Measurements from ENCODE around the gene USP2.

USP2 gene

DNA sequence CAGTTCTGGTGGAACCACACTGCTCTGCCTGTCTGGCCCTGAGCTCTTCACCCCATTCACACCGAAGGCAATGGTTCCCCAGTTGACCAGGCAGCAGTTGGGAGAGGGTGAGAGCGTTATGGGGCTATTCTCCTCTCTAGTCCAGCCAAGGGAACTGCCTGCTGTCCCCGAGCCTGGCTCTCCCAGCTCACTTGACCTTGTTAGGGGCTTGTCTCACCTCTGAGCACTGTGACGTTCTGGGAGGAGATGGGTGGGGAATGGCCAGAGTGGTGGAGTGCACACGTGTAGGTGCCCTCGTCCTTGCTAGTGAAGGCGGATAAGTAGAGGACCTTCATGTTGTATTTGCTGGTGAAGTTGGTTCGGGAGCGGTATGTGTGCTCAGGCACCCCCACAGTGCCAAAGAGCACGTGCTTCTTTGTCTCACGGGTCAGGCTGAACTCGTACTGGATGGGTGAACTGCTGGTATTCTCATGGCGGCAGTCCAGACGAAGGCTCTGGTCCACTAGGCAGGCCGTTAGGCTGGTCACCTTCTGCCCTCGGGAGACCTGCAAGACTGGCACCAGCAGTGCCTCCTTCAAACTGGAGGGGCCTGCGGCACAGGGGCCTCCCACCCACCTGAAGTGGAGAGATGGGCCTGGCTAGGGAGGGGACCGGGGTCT lies 38.5 kb upstream of the USP2 start:
- CTCF ChIA-PET = interaction anchor here (0.7 to 11.6 kb wide), 4 partner anchors 44 to 82 kb away, joined by 3 to 103 read pairs (median 3); no protein-coding TSS in a partner anchor
- peak overlapping the region; percentile 91; the same call in 1 of the 2 replicates for H3K4me3 ChIP-seq (ENCODE audit: low read depth, low read length)
- no peak for DNase-seq (ENCODE audit: low read depth, low spot score)
- POLR2A ChIA-PET = no interaction called here
- TF ChIP-seq, protein P1, sequence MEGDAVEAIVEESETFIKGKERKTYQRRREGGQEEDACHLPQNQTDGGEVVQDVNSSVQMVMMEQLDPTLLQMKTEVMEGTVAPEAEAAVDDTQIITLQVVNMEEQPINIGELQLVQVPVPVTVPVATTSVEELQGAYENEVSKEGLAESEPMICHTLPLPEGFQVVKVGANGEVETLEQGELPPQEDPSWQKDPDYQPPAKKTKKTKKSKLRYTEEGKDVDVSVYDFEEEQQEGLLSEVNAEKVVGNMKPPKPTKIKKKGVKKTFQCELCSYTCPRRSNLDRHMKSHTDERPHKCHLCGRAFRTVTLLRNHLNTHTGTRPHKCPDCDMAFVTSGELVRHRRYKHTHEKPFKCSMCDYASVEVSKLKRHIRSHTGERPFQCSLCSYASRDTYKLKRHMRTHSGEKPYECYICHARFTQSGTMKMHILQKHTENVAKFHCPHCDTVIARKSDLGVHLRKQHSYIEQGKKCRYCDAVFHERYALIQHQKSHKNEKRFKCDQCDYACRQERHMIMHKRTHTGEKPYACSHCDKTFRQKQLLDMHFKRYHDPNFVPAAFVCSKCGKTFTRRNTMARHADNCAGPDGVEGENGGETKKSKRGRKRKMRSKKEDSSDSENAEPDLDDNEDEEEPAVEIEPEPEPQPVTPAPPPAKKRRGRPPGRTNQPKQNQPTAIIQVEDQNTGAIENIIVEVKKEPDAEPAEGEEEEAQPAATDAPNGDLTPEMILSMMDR (IDR thresholded peaks at IDR 0.05; ENCODE audit: insufficient read depth, low read length, missing control alignments) = no peak

DNA sequence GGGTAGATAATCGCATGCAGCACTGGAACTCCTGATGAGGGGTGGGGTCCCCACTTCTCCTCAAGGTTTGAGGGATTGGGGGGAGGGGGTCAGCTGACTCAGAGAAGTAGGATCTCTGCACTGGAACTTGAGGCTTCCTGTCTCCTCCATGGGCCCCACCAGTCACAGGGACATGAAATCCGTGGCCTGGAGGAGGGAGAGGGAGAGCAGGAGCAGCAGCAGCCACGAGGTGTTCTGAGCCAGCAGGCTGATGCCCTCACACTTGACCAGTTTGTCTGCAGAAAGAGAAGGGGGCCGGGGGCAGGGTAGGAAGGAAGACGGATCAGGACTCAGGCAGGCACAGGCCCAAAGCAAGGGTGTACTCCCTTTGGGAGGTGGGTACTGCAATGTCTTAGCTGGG lies 37.8 kb upstream of the USP2 start:
- CTCF ChIA-PET = interaction anchor here (1.0 to 11.6 kb wide), 3 partner anchors 57 to 81 kb away, joined by 3 to 103 read pairs (median 3); no protein-coding TSS in a partner anchor
- no peak for DNase-seq (ENCODE audit: low read depth, low spot score)
- TF ChIP-seq, protein P1 (IDR thresholded peaks at IDR 0.05; ENCODE audit: insufficient read depth, low read length, missing control alignments) = no peak
- POLR2A ChIA-PET = no interaction called here
- no peak overlapping the region for H3K4me3 ChIP-seq (ENCODE audit: low read depth, low read length)

DNA sequence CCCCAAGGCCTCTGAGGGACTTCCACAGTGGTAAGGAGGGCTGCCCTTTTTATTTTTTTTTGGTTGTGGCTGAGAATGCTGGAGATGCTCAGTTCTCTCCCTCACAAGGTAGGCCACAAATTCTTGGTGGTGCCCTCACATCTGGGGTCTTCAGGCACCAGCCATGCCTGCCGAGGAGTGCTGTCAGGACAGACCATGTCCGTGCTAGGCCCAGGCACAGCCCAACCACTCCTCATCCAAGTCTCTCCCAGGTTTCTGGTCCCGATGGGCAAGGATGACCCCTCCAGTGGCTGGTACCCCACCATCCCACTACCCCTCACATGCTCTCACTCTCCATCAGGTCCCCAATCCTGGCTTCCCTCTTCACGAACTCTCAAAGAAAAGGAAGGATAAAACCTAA lies 37.3 kb upstream of the USP2 start:
- TF ChIP-seq, protein P1 (IDR thresholded peaks at IDR 0.05; ENCODE audit: insufficient read depth, low read length, missing control alignments) = no peak
- no peak for DNase-seq (ENCODE audit: low read depth, low spot score)
- no peak overlapping the region for H3K4me3 ChIP-seq (ENCODE audit: low read depth, low read length)
- POLR2A ChIA-PET = interaction anchor here (1.1 to 2.5 kb wide), 3 partner anchors 10 to 56 kb away, joined by 3 to 20 read pairs (median 18); no protein-coding TSS in a partner anchor
- CTCF ChIA-PET = interaction anchor here (1.0 to 11.6 kb wide), 6 partner anchors 35 to 95 kb away, joined by 3 to 103 read pairs (median 7); no protein-coding TSS in a partner anchor

DNA sequence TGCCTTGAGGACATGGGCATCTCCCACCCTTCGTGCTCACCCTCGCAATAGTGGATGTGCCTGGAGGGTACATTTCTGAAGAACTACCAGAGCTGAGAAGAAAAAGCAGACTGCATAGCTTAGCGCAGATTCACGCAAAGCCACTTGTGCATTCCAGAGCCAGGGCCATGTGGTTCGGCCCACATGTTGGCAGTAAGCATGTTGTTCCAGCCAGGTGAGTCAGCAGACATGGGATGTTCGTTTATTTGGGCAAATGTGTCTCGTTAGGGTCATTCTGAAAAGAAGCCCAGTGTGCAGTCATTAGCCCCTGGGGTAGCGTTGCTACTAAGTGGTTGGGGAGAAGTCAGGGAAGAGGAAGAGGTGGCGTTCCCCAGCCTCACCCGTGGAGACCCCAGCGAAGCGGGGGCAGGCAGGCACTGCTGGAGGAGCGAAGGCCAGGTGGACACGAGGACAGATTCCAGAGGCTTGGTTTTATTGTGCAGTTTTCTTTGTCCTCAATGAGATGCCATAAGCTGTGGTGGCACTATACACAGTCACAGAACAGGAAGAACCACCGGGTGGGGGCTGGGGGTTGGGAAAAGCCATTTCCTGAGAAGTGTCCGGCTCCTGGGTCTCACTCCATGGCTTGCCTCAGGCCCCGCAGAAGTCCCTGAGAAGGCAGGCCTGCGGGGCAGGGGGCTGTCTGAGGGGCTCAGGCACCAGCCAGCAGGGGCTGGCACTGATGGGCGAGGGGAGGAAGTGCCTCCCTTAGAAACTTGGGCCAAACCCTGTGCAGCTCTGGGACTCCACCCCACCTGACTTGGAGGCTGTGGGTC lies 36.4 kb upstream of the USP2 start:
- ChIA-PET POLR2A (interaction anchor here (1.0 to 2.5 kb wide), 8 partner anchors 9 to 111 kb away, joined by 3 to 20 read pairs (median 6); no protein-coding TSS in a partner anchor), CTCF (interaction anchor here (1.0 to 11.6 kb wide), 11 partner anchors 34 to 95 kb away, joined by 3 to 103 read pairs (median 6); partner anchors contain the start of gene USP2)
- peak; percentile 89 for DNase-seq (ENCODE audit: low read depth, low spot score)
- TF ChIP-seq, protein P1 (IDR thresholded peaks at IDR 0.05; ENCODE audit: insufficient read depth, low read length, missing control alignments) = no peak
- no peak overlapping the region for H3K4me3 ChIP-seq (ENCODE audit: low read depth, low read length)

DNA sequence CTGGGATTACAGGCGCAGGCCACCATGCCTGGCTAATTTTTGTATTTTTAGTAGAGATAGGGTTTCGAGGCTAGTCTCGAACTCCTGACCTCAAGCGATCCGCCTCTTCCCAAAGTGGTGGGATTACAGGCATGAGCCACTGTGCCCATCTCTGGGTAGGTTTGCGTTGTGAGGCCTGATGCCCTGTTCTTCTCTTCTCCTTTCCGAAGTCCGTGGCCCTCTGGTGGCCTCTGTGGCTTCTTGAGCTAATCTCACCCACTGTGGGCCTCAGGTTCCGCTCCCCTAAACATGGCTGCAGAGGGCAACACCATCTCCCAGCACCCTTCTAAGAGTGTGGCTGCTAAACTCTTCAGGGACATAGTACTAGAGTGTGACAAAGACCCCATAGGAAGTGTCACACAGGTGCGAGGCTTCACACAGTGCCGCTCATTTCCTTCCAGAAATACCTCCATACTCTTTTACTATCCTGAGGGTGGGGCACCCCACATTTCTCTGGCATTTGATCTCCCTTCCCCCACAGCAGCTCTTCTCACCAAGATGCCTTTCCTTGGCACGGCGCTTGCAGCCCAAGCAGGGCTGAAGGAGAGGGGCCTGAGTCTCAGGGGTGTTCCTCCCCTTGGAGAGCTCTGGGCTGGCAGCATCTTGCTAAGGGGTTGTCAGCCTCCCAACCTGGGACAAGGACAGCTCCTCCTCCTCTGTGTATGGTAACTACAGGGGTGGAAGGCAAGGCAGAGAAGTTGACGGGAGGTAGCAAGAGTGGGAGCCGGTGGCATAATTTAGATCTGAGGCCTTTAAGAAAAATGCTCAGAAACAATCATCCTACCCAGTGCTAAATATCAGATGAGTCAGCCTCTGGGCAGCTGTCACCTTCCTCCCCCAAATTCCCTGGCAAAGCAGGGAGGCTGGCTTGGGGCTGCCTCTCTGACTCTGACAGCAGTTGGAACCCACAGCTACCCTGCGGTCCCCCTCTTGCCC lies 35.4 kb upstream of the USP2 start:
- DNase-seq (ENCODE audit: low read depth, low spot score) = no peak
- no peak overlapping the region for H3K4me3 ChIP-seq (ENCODE audit: low read depth, low read length)
- ChIA-PET CTCF (interaction anchor here (1.0 to 11.6 kb wide), 10 partner anchors 33 to 94 kb away, joined by 3 to 103 read pairs (median 8); partner anchors contain the start of gene USP2), POLR2A (interaction anchor here (0.7 to 2.7 kb wide), 9 partner anchors 15 to 110 kb away, joined by 3 to 20 read pairs (median 9); no protein-coding TSS in a partner anchor)
- TF ChIP-seq, protein P1 (IDR thresholded peaks at IDR 0.05; ENCODE audit: insufficient read depth, low read length, missing control alignments) = no peak

All from AG04449 (cell line).